Stimulated activated CD4-positive, alpha-beta T cell treated with anti-CD3 and anti-CD28 coated beads, Interleukin-1b, Interleukin-23, amount 100 ng/mL, for 48 hours (primary cell): Measurements from ENCODE around the gene RFC3.

Source experiments
- DNase-seq: peaks from one replicate; pipeline ENCODE4 v3.0.0-alpha.2; 2020

Gene RFC3

DNA sequence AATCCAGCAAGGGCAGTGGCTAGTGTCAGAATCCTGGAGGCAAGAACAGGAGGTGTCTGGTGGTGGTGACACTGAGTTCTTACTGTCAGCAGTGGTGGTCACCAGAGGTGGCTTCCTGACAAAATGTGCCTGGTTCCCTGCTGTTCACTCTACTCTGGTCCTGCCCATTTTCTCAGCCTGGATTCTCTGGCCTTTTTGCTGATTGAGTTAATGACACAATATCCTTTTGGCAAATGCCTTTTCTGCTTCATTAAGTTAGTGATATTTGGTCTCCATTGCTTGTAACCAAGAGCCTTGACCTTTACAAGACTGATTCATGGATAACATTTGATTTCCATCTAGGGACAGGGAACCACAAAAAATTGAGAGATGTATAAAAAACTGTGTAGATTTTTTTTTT lies 51.1 kb downstream of the RFC3 start:
- no peak for DNase-seq

DNA sequence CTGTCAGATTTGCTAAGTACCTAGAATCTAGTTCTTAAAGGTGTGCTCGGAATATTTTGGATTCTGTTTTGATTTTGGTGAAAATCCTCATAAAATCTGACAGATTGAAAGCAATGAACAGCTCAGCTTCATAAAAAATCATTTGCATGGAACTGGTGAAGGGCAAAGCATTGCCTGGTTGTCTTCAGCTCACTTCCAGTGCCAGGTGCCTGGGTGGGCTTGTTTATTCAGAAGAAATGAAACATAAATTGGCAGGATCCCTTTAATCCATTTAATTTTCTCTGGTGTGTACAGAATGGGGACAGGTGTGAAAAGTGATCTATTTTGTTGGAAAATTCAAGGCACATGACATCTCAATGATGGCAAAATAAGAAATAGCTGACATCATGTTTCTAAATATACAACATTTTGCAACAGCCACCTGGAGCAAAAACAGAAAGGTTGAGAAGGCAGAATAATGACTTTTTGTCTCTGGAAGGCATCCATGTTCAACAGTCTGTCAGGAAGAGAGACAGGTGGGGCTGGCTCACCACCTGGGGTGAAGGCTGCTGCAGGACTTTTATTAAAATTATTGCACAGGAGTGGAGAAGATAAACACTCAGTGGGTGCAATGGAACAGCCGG lies 52.2 kb downstream of the RFC3 start:
- DNase-seq: no peak

DNA sequence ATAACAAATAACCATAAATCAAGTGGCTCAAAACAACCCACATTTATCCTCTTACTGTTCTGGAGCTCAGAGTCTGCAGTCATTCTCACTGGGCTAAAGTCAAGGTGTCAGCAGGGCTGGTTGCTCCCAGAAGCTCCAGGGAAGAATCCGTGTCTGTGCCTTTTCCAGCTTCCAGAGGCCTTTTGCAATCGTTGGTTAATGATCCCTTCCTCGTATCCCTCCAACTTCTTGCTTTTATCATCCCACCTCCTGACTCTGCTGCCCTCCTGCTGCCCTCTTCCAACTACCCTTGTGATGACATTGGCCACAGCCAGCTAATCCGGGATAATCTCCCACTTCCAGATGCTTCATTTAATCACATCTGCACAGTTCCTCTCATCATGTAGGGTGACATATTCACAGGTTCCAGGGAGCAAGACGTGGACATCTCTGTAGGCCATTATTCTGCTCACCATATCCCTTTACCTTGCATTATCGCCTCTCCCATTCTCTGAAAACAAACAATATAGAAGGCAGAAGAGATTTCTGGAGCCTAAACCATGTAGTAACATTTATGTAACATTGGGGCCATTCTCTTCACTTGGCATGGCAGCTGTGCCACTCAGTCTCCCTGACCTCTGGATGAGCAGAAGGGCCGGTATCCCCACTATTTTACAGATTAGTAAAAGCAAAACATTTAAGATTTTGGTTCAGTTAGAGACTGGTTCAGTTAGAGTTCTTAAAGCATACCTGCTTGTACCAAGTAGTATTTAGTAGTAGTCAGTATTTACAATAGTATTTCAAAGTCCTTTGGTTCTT lies 53.5 kb downstream of the RFC3 start:
- DNase-seq: no peak

DNA sequence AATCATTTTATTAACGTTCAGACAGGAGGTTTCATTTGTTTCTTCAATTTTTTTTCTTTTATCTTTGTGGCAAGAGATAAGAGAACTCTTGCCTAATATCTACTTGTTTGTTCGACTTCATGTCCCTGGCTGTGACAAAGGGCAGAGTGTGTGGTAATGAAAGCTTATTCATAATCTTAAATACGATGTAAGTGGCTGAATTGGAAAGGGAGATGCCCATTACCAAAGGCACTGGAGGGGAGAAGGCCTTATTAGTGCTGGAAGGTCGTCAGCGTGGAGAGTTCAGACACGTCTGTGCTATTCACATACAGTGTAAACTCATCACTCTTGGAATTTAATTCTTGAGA lies 54.0 kb downstream of the RFC3 start:
- no peak for DNase-seq

GRCh38 chr13:33873251-33873908 lies 55.4 kb downstream of the RFC3 start:
- no peak for DNase-seq

DNA sequence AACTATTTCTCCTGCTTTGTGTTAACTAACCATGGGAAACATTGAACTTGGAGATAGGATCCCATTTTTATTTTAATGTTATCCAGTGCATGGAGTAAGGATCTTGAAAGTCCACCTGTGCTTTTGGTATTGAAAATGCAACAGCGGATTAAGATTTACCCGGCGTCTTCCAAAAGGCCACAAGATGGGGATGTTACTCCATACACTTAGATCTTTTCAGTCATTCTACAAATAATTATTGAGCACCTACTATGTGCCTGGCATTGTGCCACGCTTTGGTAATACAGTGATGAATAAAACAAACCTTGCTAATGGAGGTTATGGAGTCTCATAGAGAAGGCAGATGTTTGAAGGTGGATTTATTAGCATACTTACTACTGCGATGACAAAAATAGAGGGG lies 56.9 kb downstream of the RFC3 start:
- no peak for DNase-seq

DNA sequence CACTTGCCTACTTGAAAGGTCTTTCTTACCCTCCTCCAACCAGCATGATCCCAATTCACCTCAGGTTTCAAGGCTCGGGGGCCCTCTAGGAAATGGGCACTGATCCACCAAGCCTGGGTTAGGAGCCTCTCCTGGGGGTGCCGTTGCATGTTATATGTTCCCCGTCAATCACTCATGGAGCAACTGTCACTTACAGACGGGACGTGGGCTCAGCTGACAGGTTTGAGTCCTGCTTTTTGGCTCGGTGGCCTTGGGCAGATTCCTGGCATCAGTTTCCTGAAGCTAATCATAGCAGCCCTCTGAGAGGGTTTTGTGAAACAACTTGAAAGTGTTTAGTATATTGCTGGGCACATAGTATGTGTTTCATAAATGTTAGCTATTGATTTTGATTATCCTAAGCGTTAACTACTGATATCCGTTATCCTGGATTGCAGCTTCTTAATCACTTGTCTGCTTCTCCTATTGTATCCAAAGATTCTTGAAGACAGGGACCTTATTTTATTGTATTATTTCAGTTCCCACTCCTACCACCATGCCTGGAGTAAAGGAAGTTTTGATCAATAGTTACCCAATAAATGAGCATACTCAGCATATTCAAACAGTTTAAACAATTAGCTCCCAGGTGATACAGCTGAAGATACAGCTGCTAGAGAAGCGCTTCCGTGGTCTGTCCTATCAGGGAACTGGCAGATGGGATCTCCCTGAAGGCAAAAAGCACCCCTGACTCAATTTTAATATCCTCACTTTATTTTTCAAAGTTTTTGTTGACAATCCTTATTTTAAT lies 57.9 kb downstream of the RFC3 start:
- no peak for DNase-seq

DNA sequence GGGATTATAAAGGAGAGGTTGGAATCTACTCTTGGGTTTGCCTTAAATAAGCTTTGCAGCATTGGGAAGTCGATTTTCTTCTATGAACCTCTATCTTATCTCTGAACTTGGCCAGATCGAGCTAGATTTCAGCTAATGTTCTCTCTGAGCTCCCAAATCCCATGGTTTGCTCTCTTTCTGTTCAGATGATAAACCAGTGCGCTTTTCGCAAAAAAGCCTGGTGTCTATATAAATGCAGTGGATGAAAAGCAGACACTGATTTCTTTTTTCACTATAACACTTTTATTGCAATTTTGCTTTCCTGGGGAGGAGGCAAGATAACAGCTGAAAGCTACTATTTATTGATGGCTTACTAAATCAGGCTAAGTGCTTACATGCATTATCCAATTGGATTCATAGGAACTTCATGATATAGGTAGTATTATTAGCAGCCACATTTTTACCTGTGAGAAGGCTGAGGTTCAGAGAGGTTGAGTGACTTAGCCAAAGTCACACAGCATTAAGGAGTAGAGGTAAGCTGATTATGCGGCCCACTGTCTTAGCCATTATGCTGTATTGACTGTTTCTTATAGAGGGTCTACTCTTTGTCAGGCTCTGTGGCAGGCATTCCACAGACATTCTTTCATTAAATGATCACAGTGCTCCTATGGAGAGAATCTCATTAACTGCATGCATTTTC lies 58.9 kb downstream of the RFC3 start:
- no peak for DNase-seq

- DNase-seq: no peak
Observed at GRCh38 chr13:33879118-33879517, 61.2 kb downstream of the RFC3 start.

GRCh38 chr13:33882804-33883203 lies 64.9 kb downstream of the RFC3 start:
- no peak for DNase-seq

DNA sequence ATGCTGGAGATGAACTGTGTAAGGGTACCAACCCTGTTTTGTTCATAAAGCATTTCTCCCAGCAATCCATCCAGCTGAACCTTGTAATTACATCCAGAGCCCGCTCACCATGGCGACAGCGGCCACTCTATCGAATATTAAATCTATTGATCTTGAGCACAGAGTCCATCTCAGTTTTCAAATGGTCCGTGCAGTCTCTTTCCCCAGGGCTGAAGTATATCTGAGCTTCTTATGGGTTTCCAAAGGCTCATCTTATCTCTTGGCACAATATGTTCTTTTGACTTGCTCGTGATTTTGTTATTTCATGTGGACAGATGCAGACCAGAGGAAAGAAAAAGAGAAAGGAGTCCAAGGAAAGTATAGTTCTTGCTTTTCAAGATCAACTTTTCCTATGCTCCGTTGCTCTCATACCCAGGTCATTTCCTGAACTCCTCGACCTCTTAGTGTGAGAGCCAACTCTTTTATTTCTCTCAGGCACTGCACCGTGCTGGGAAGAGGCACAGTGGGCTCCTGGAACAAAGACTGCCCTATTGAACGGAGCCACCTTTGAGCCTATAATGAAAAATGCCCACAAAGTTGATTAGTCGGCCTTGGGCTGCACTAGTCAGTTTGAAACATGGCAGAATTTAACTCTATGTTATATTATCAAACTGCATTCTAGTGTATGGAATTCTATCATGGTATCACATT lies 66.7 kb downstream of the RFC3 start:
- no peak for DNase-seq
